ENCODE results near the gene RCN2.

GRCh38 chr15:76938752-76939151, 7.2 kb downstream of the RCN2 start:
- TF ChIP-seq ZNF8 (CRISPR knock-in tag; IDR thresholded peaks at IDR 0.05) (no peak), ISL1 (CRISPR knock-in tag; IDR thresholded peaks at IDR 0.05) (no peak), ESRRG (CRISPR knock-in tag; IDR thresholded peaks at IDR 0.05) (no peak)

Measured in SK-N-SH treated with all-trans-retinoic acid at 6 μM for 48 hours (cell line).